Smooth muscle cell (in vitro differentiated cells): Measurements from ENCODE around the gene ATXN7. TPM values are rescaled to one million over a fixed set of nuclear protein-coding genes. Genes with fewer than 3 reads are reported as not detected.

ENCODE experiments used
- DNase-seq: peaks from one replicate; lab custom pipeline; 2025; ENCODE audit not compliant: unreplicated experiment; lab: John Stamatoyannopoulos, UW
- H2AFZ ChIP-seq: fragments of 200-600 bp; sonication (generic); 2 replicates; pipeline ENCODE4 v1.6.0; 2016; ENCODE audit warnings: antibody characterized with exemption, low read depth, mild to moderate bottlenecking
- H3F3A ChIP-seq: fragments of 200-600 bp; sonication (generic); 2 replicates; pipeline ENCODE4 v1.6.0; 2017; ENCODE audit warnings: antibody characterized with exemption, low read depth
- H3K27ac ChIP-seq: fragments of 200-600 bp; sonication (generic); 2 replicates; pipeline ENCODE4 v1.5.1; 2016; ENCODE audit warnings: low read depth, mild to moderate bottlenecking
- H3K27me3 ChIP-seq: fragments of 200-600 bp; sonication (generic); 2 replicates; pipeline ENCODE4 v1.6.1; 2016; ENCODE audit warnings: low read depth, mild to moderate bottlenecking
- H3K36me3 ChIP-seq: fragments of 200-600 bp; sonication (generic); 2 replicates; pipeline ENCODE4 v1.5.1; 2016; ENCODE audit warnings: low read depth
- H3K4me1 ChIP-seq: fragments of 200-600 bp; sonication (generic); 2 replicates; pipeline ENCODE4 v1.5.1; 2016; ENCODE audit warnings: low read depth
- H3K4me2 ChIP-seq: fragments of 200-600 bp; sonication (generic); 2 replicates; pipeline ENCODE4 v1.6.0; 2016; ENCODE audit warnings: mild to moderate bottlenecking
- H3K4me3 ChIP-seq: fragments of 200-600 bp; sonication (generic); 2 replicates; pipeline ENCODE4 v1.5.1; 2016; ENCODE audit warnings: mild to moderate bottlenecking
- H3K79me2 ChIP-seq: fragments of 200-600 bp; sonication (generic); 2 replicates; pipeline ENCODE4 v1.6.0; 2016; ENCODE audit warnings: low read depth, mild to moderate bottlenecking
- H3K9ac ChIP-seq: fragments of 200-600 bp; sonication (generic); 2 replicates; pipeline ENCODE4 v1.6.0; 2016; ENCODE audit warnings: low read depth
- H3K9me3 ChIP-seq: fragments of 200-600 bp; sonication (generic); replicated peaks from 2 replicates; pipeline ENCODE4 v1.5.1; 2016; ENCODE audit warnings: low read depth
- H4K20me1 ChIP-seq: fragments of 200-600 bp; sonication (generic); 2 replicates; pipeline ENCODE4 v1.6.0; 2016; ENCODE audit warnings: low read depth
- CTCF ChIP-seq: fragments of 200-600 bp; sonication (generic); IDR thresholded peaks from 2 replicates; pipeline ENCODE4 v1.5.1; 2017; ENCODE audit warnings: borderline replicate concordance, mild to moderate bottlenecking, antibody characterized with exemption; ENCODE audit not compliant: insufficient read depth, poor library complexity, severe bottlenecking
- WGBS: methylation state at CpG from one replicate; pipeline ENCODE4 v1.1.7; 2016; ENCODE audit warnings: low lambda C conversion rate; 5-methylcytosine and 5-hydroxymethylcytosine counted together
- polyA plus RNA-seq: library from polyadenylated mRNA; unstranded; fragments of >200 nt; fragmentation: Nextera tagmentation; extraction: Ambion mirVana; gene quantifications from 2 replicates; pipeline ENCODE4 v1.2.1, GENCODE V29; 2016
- total RNA-seq: library from RNA; depleted of rRNA; stranded (reverse); fragments of >200 nt; gene quantifications from 2 replicates; pipeline ENCODE4 v1.2.3, GENCODE V29; 2014

Gene ATXN7
- total and polyA plus RNA-seq, 2 experiments from 2014 or later, result 3.6 to 14.1 TPM

- H4K20me1 ChIP-seq, result peaks cover 85% of the 10 kb centered on the region
Observed at GRCh38 chr3:63940389-63940757, 76.7 kb downstream of the ATXN7 start.

GRCh38 chr3:63942528-63942927 is 78.9 kb downstream of the ATXN7 start:
- Histone ChIP-seq H4K20me1 (peaks cover 66% of the 10 kb centered on the region), H3F3A (no peaks in the 10 kb centered on the region), H3K27me3 (no peaks in the 10 kb centered on the region), H3K4me3 (no peak overlapping the region), H2AFZ (no peak overlapping the region), H3K79me2 (peaks cover 47% of the 10 kb centered on the region), H3K9ac (no peak overlapping the region), H3K36me3 (no peaks in the 10 kb centered on the region), H3K4me1 (peaks cover 22% of the 10 kb centered on the region), H3K27ac (no peak overlapping the region), H3K4me2 (no peak overlapping the region), H3K9me3 (no peaks in the 10 kb centered on the region)
- no peak for DNase-seq
- TF ChIP-seq CTCF, result no peak

More at GRCh38 chr3:63940389-63940757, 76.7 kb downstream of the ATXN7 start:
- H3K9ac ChIP-seq, result no peak overlapping the region
- peaks cover 52% of the 10 kb centered on the region for H3K79me2 ChIP-seq
- H3K27ac ChIP-seq, result no peak overlapping the region
- H3K36me3 ChIP-seq, result no peaks in the 10 kb centered on the region
- no peak overlapping the region for H3K4me2 ChIP-seq
- no peak for TF ChIP-seq CTCF
- H3K4me1 ChIP-seq, result peaks cover 32% of the 10 kb centered on the region
- no peak overlapping the region for H2AFZ ChIP-seq
- no peak overlapping the region for H3K4me3 ChIP-seq
- 91% methylated on average over 4 of the region's 4 CpGs for WGBS
- no peaks in the 10 kb centered on the region for H3F3A ChIP-seq
- no peaks in the 10 kb centered on the region for H3K9me3 ChIP-seq
- H3K27me3 ChIP-seq, result no peaks in the 10 kb centered on the region
- no peak for DNase-seq

GRCh38 chr3:63943678-63944077 is 80.0 kb downstream of the ATXN7 start:
- Histone ChIP-seq H3K27ac (no peak overlapping the region), H3K4me3 (no peak overlapping the region), H3F3A (no peaks in the 10 kb centered on the region), H3K27me3 (no peaks in the 10 kb centered on the region), H3K9ac (no peak overlapping the region), H4K20me1 (peaks cover 55% of the 10 kb centered on the region), H3K36me3 (no peaks in the 10 kb centered on the region), H3K4me2 (no peak overlapping the region), H3K4me1 (peaks cover 11% of the 10 kb centered on the region), H3K79me2 (peaks cover 43% of the 10 kb centered on the region), H2AFZ (no peak overlapping the region), H3K9me3 (no peaks in the 10 kb centered on the region)
- no peak for TF ChIP-seq CTCF
- no peak for DNase-seq

- H3F3A ChIP-seq, result no peaks in the 10 kb centered on the region
- no peak for DNase-seq
Observed at GRCh38 chr3:63945558-63946096, 82.0 kb downstream of the ATXN7 start.

More at GRCh38 chr3:63945558-63946096, 82.0 kb downstream of the ATXN7 start:
- H4K20me1 ChIP-seq, result peaks cover 53% of the 10 kb centered on the region
- H3K27ac ChIP-seq, result no peak overlapping the region
- H3K4me3 ChIP-seq, result no peak overlapping the region
- no peak overlapping the region for H3K4me2 ChIP-seq
- H3K79me2 ChIP-seq, result peaks cover 46% of the 10 kb centered on the region
- peaks cover 6% of the 10 kb centered on the region for H3K4me1 ChIP-seq
- H3K27me3 ChIP-seq, result no peaks in the 10 kb centered on the region
- H3K9ac ChIP-seq, result no peak overlapping the region
- 95% methylated on average over 3 of the region's 3 CpGs for WGBS
- TF ChIP-seq CTCF, result no peak
- no peaks in the 10 kb centered on the region for H3K9me3 ChIP-seq
- H2AFZ ChIP-seq, result no peak overlapping the region
- H3K36me3 ChIP-seq, result no peaks in the 10 kb centered on the region
